ENCODE measurements around the gene PLEKHJ1. TPM values are rescaled to one million over a fixed set of nuclear protein-coding genes. Genes with fewer than 3 reads are reported as not detected.
A peak's percentile ranks its signal among the peaks of the same experiment; 100 is the strongest.

Gene PLEKHJ1
- total and polyA plus RNA-seq, 2 experiments from 2014 or later, result 255 to 342 TPM

- H3K4me3 ChIP-seq, result no peak overlapping the region
- no peaks in the 10 kb centered on the region for H3K9me3 ChIP-seq (ENCODE audit: low read depth)
- peak overlapping the region; percentile 38 for H3K27ac ChIP-seq
- no peak for DNase-seq (ENCODE audit: low read depth in 1 of 2, low spot score in 1 of 2)
- peaks cover 6% of the 10 kb centered on the region for H3K4me1 ChIP-seq (ENCODE audit: low read depth)
- no peak for TF ChIP-seq CTCF (IDR thresholded peaks at IDR 0.05; ENCODE audit: low read depth, low read length)
- H3K36me3 ChIP-seq, result no peaks in the 10 kb centered on the region
- no peaks in the 10 kb centered on the region for H3K27me3 ChIP-seq
Measured at GRCh38 chr19:2198317-2198716, 37.8 kb downstream of the PLEKHJ1 start.

GRCh38 chr19:2197270-2197669 is 38.9 kb downstream of the PLEKHJ1 start:
- DNase-seq (ENCODE audit: low read depth in 1 of 2, low spot score in 1 of 2), result no peak
- Histone ChIP-seq H3K4me3 (no peak overlapping the region), H3K27me3 (no peaks in the 10 kb centered on the region)

GRCh38 chr19:2195914-2196313 is 40.2 kb downstream of the PLEKHJ1 start:
- DNase-seq (ENCODE audit: low read depth in 1 of 2, low spot score in 1 of 2), result no peak
- Histone ChIP-seq H3K9me3 (ENCODE audit: low read depth) (no peaks in the 10 kb centered on the region), H3K4me1 (ENCODE audit: low read depth) (peaks cover 6% of the 10 kb centered on the region), H3K36me3 (peaks cover 2% of the 10 kb centered on the region), H3K27me3 (no peaks in the 10 kb centered on the region), H3K4me3 (no peak overlapping the region), H3K27ac (no peak overlapping the region)
- no peak for TF ChIP-seq CTCF (IDR thresholded peaks at IDR 0.05; ENCODE audit: low read depth, low read length)

More at GRCh38 chr19:2197270-2197669, 38.9 kb downstream of the PLEKHJ1 start:
- H3K4me1 ChIP-seq (ENCODE audit: low read depth), result peaks cover 6% of the 10 kb centered on the region
- H3K36me3 ChIP-seq, result no peaks in the 10 kb centered on the region
- H3K9me3 ChIP-seq (ENCODE audit: low read depth), result no peaks in the 10 kb centered on the region
- no peak for TF ChIP-seq CTCF (IDR thresholded peaks at IDR 0.05; ENCODE audit: low read depth, low read length)
- H3K27ac ChIP-seq, result peak overlapping the region; percentile 38

GRCh38 chr19:2195361-2195760 is 40.8 kb downstream of the PLEKHJ1 start:
- Histone ChIP-seq H3K27ac (no peak overlapping the region), H3K4me1 (ENCODE audit: low read depth) (peaks cover 6% of the 10 kb centered on the region), H3K4me3 (no peak overlapping the region), H3K36me3 (peaks cover 2% of the 10 kb centered on the region), H3K9me3 (ENCODE audit: low read depth) (no peaks in the 10 kb centered on the region), H3K27me3 (no peaks in the 10 kb centered on the region)
- TF ChIP-seq CTCF (IDR thresholded peaks at IDR 0.05; ENCODE audit: low read depth, low read length), result no peak
- no peak for DNase-seq (ENCODE audit: low read depth in 1 of 2, low spot score in 1 of 2)

- no peaks in the 10 kb centered on the region for H3K9me3 ChIP-seq (ENCODE audit: low read depth)
- DNase-seq (ENCODE audit: low read depth in 1 of 2, low spot score in 1 of 2), result no peak
- H3K36me3 ChIP-seq, result peaks cover 2% of the 10 kb centered on the region
- TF ChIP-seq CTCF (IDR thresholded peaks at IDR 0.05; ENCODE audit: low read depth, low read length), result no peak
- peaks cover 11% of the 10 kb centered on the region for H3K4me1 ChIP-seq (ENCODE audit: low read depth)
- H3K27me3 ChIP-seq, result no peaks in the 10 kb centered on the region
- no peak overlapping the region for H3K27ac ChIP-seq
- no peak overlapping the region for H3K4me3 ChIP-seq
Measured at GRCh38 chr19:2194513-2195078, 41.5 kb downstream of the PLEKHJ1 start.
